ENCODE results near the gene PLEKHA6.

PLEKHA6 gene

DNA sequence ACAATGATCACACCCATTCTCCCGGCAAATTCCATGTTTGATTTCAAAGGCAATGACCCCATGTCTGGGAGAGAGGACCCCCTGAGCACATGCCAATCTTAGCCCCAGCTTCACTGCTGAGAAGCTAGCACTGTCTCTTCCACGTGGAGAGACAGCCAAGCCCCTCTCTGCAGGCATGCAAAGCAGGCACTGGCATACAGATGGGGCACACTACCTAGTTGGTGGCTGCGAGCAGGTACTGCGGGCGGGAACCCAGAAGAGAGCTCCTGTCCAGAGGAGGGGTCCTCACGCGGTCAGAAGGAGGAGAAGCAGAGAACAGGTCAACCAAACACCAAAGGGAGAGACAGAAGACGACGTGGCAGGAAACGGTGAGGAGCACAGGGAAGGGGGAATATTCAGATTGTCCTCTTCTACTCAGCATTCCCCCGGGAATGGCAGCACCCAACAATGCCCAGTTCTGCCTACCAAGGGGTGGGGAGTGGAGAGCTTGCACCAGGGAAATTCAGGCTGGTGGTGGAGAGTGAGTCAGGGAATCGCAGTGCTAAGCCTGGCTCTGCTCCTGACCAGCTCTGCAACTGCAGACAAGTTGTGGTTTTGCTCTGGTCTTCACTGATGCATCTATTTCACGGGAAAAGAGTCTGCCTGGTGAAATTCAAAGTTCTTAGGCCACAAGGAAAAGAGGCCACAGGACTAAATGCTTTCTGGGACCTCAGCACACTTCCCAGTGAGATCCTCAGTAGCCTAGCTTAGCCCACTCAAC, 97.8 kb downstream of the PLEKHA6 start:
- H3K27ac ChIP-seq (replicated peaks) = no peak overlapping the region
- no peak overlapping the region for H3K4me3 ChIP-seq (replicated peaks; ENCODE audit: insufficient read depth, low read length)
- TF ChIP-seq, protein P1, sequence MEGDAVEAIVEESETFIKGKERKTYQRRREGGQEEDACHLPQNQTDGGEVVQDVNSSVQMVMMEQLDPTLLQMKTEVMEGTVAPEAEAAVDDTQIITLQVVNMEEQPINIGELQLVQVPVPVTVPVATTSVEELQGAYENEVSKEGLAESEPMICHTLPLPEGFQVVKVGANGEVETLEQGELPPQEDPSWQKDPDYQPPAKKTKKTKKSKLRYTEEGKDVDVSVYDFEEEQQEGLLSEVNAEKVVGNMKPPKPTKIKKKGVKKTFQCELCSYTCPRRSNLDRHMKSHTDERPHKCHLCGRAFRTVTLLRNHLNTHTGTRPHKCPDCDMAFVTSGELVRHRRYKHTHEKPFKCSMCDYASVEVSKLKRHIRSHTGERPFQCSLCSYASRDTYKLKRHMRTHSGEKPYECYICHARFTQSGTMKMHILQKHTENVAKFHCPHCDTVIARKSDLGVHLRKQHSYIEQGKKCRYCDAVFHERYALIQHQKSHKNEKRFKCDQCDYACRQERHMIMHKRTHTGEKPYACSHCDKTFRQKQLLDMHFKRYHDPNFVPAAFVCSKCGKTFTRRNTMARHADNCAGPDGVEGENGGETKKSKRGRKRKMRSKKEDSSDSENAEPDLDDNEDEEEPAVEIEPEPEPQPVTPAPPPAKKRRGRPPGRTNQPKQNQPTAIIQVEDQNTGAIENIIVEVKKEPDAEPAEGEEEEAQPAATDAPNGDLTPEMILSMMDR (IDR thresholded peaks at IDR 0.05; ENCODE audit: insufficient read depth, low read length) = no peak
- TF ChIP-seq POLR2AphosphoS5 (IDR thresholded peaks at IDR 0.05; ENCODE audit: low read depth) (no peak), GABPA (IDR thresholded peaks at IDR 0.05; ENCODE audit: low read depth) (no peak), SPI1 (IDR thresholded peaks at IDR 0.05; ENCODE audit: borderline replicate concordance, low read depth) (no peak)
- TF ChIP-seq, protein P2, sequence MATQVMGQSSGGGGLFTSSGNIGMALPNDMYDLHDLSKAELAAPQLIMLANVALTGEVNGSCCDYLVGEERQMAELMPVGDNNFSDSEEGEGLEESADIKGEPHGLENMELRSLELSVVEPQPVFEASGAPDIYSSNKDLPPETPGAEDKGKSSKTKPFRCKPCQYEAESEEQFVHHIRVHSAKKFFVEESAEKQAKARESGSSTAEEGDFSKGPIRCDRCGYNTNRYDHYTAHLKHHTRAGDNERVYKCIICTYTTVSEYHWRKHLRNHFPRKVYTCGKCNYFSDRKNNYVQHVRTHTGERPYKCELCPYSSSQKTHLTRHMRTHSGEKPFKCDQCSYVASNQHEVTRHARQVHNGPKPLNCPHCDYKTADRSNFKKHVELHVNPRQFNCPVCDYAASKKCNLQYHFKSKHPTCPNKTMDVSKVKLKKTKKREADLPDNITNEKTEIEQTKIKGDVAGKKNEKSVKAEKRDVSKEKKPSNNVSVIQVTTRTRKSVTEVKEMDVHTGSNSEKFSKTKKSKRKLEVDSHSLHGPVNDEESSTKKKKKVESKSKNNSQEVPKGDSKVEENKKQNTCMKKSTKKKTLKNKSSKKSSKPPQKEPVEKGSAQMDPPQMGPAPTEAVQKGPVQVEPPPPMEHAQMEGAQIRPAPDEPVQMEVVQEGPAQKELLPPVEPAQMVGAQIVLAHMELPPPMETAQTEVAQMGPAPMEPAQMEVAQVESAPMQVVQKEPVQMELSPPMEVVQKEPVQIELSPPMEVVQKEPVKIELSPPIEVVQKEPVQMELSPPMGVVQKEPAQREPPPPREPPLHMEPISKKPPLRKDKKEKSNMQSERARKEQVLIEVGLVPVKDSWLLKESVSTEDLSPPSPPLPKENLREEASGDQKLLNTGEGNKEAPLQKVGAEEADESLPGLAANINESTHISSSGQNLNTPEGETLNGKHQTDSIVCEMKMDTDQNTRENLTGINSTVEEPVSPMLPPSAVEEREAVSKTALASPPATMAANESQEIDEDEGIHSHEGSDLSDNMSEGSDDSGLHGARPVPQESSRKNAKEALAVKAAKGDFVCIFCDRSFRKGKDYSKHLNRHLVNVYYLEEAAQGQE (IDR thresholded peaks at IDR 0.05; ENCODE audit: insufficient replicate concordance, low read depth) = no peak
- H3K27me3 ChIP-seq (ENCODE audit: insufficient read depth, poor library complexity, severe bottlenecking) = no peaks in the 10 kb centered on the region
- DNase-seq (ENCODE audit: low read depth in 1 of 2, low spot score in 1 of 2) = no peak

DNA sequence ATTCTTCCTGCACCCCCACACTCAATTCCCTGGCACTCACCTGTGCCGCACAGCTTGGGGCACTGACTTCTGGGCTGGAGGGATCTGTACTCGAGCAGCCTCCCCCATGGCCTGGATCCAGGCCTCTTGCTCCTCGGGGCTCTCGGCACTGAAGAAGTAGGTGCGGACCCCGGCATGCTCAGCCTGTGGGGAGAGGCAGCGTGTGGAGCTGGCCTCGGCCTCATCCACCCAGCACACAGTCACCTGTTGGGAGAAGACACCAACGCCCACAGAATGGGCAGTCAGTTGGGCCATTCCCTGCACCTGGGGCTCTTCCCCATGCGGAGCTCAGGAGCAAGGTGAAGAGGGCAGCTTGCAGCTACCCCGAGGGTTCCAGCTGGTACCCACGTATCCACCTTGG, 98.5 kb downstream of the PLEKHA6 start:
- Histone ChIP-seq H3K27me3 (ENCODE audit: insufficient read depth, poor library complexity, severe bottlenecking) (no peaks in the 10 kb centered on the region), H3K27ac (replicated peaks) (no peak overlapping the region), H3K4me3 (replicated peaks; ENCODE audit: insufficient read depth, low read length) (no peak overlapping the region)
- no peak for DNase-seq (ENCODE audit: low read depth in 1 of 2, low spot score in 1 of 2)
- TF ChIP-seq, protein P2 (IDR thresholded peaks at IDR 0.05; ENCODE audit: insufficient replicate concordance, low read depth) = no peak
- TF ChIP-seq, protein P1 (IDR thresholded peaks at IDR 0.05; ENCODE audit: insufficient read depth, low read length) = no peak
- TF ChIP-seq GABPA (IDR thresholded peaks at IDR 0.05; ENCODE audit: low read depth) (no peak), POLR2AphosphoS5 (IDR thresholded peaks at IDR 0.05; ENCODE audit: low read depth) (no peak), SPI1 (IDR thresholded peaks at IDR 0.05; ENCODE audit: borderline replicate concordance, low read depth) (no peak)

DNA sequence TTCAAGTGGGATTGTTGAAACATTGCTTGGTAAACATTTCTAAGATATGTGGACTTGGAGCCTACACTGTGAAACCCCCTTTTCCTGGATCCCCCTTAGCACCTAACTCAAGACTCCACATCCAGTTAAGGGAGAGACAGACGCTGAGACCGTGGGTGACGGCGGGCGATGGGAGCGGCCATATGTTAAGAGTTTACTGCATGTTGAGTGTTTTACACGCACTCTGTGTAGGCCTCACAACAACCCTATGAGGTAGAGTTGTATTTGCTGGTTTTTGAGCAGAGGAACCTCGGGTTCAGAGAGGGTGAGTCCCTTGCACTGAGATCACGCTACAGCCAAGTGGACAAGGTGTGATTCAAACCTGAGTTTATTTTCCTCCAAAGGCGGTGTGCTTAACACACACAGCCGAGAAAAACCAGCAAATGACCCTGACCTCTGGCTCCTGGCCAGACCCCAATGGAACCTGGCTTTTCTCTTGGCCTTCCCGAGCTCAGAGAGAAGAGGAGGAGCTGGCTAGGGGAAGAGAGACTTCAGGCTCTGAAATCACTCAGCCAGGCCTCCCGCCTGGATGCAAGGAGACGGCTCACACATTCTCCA, 99.0 kb downstream of the PLEKHA6 start:
- Histone ChIP-seq H3K4me3 (replicated peaks; ENCODE audit: insufficient read depth, low read length) (no peak overlapping the region), H3K27me3 (ENCODE audit: insufficient read depth, poor library complexity, severe bottlenecking) (no peaks in the 10 kb centered on the region), H3K27ac (replicated peaks) (no peak overlapping the region)
- DNase-seq (ENCODE audit: low read depth in 1 of 2, low spot score in 1 of 2) = no peak
- TF ChIP-seq SPI1 (IDR thresholded peaks at IDR 0.05; ENCODE audit: borderline replicate concordance, low read depth) = no peak
- TF ChIP-seq GABPA (IDR thresholded peaks at IDR 0.05; ENCODE audit: low read depth) = no peak
- no peak for TF ChIP-seq POLR2AphosphoS5 (IDR thresholded peaks at IDR 0.05; ENCODE audit: low read depth)
- TF ChIP-seq, protein P2 (IDR thresholded peaks at IDR 0.05; ENCODE audit: insufficient replicate concordance, low read depth) = no peak
- TF ChIP-seq, protein P1 (IDR thresholded peaks at IDR 0.05; ENCODE audit: insufficient read depth, low read length) = no peak
